GM12864 (cell line): ENCODE measurements around the gene SAFB.

Experiments used
- DNase-seq: peaks from one replicate; pipeline ENCODE4 v3.0.0-alpha.2; 2011; ENCODE audit warnings: low read depth
- H3K4me3 ChIP-seq: 2 replicates; pipeline ENCODE4 v1.5.1; 2011; ENCODE audit warnings: mild to moderate bottlenecking, low read depth, low read length, control low read depth
- TF ChIP-seq, protein P1 (sequence below): IDR thresholded peaks from 2 replicates; pipeline ENCODE4 v1.5.1; 2011; ENCODE audit warnings: low read depth, mild to moderate bottlenecking, moderate library complexity, low read length, control low read depth, inconsistent platforms; ENCODE audit errors: missing control alignments

Gene SAFB

DNA sequence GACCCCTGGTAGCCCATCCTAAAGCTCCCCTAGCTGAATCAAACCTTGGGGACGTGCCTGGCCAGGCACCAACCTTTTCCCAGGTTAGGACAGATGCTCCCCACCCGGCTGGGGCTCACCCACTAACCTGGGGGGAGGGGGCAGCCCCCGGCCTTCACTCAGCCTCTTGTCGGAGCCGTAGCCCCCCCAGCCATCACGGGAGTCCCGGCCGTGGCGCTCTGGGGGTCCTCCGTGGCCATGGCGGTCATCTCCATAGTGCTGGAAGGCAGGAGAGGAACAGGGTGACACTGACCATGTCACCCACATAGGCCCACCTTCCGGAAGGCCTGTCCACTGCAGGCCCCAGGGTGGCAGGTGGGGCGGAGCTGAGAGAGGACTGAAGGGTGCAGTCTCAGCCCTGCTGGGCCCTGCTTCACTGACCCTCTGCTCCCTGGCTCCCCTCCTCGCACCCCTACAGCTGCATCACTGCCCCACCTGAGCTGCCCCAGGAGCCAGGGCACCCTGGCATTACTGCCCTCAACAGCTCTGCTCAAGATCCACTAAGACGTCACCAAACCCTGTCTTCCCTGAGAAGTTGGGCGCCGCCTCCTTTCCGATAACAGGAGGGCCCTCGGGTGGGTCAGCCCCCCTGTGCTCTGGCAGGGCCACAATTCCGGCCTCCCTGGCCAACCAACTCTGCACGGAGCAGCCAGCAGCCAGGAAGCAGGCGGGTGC, 32.6 kb upstream of the SAFB start:
- DNase-seq: no peak
- H3K4me3 ChIP-seq: no peak overlapping the region
- TF ChIP-seq, protein P1, sequence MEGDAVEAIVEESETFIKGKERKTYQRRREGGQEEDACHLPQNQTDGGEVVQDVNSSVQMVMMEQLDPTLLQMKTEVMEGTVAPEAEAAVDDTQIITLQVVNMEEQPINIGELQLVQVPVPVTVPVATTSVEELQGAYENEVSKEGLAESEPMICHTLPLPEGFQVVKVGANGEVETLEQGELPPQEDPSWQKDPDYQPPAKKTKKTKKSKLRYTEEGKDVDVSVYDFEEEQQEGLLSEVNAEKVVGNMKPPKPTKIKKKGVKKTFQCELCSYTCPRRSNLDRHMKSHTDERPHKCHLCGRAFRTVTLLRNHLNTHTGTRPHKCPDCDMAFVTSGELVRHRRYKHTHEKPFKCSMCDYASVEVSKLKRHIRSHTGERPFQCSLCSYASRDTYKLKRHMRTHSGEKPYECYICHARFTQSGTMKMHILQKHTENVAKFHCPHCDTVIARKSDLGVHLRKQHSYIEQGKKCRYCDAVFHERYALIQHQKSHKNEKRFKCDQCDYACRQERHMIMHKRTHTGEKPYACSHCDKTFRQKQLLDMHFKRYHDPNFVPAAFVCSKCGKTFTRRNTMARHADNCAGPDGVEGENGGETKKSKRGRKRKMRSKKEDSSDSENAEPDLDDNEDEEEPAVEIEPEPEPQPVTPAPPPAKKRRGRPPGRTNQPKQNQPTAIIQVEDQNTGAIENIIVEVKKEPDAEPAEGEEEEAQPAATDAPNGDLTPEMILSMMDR: no peak

DNA sequence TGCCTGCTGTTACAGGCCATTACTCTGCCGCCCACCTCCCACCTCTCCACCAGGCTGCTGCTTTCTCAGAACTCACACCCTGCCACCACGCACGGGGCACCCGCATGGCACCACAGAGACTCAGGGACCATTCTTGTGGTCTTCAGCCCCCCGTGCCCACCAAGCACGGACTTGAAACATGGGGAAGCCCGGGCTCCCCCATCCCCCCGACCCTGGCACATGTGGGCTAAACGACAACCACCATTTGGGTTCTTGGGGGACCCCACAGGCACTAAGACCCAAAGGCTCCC, 32.1 kb upstream of the SAFB start:
- TF ChIP-seq, protein P1: no peak
- H3K4me3 ChIP-seq: no peak overlapping the region
- no peak for DNase-seq

GRCh38 chr19:5591476-5591875, 31.4 kb upstream of the SAFB start:
- no peak for DNase-seq
- no peak overlapping the region for H3K4me3 ChIP-seq
- TF ChIP-seq, protein P1: no peak

GRCh38 chr19:5592531-5593342, 30.1 kb upstream of the SAFB start:
- TF ChIP-seq, protein P1: no peak
- no peak overlapping the region for H3K4me3 ChIP-seq
- DNase-seq: no peak

DNA sequence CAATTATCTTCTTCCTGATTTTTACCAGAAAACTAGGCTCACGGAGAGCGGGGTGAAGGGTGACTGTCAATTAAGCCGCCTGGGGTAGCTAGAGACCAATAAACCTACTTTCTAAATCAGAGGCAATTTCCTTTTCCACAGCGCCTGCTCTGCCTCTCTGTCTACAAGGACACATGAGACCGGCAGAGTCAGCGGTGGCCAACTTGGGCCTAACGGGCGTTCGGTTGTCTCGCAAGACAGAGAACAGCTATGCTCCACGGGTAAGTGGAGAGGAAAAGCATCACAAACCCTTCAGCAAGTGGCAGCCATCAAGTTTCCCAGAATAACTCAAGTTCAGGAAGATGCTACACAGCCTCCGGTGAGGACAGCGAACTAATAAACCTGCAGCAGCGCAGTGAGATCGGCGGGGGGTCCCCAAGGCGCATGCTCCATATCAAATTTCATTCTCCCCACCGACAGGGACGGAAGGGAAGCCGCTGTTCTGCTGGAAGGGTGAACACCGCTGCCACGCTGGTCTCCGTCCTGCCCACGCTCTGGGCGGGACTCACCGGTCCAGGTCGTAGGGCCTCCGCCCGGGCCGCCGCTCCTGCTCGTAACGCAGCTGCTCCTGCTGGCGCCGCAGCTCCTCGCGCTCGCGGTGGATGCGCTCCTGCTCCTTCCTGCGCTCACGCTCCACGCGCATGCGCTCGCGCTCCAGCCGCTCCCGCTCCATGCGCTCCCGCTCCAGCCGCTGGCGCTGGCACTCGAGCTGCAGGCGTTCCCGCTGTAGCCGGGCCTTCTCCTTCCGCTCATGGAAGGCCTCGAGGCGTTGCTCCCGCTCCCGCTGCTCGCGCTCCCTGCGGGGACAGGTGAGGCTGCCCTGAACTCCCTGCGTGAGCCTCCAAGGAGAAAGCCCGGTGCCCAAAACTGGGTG, 29.3 kb upstream of the SAFB start:
- DNase-seq: no peak
- TF ChIP-seq, protein P1: no peak
- no peak overlapping the region for H3K4me3 ChIP-seq

- no peak overlapping the region for H3K4me3 ChIP-seq
- TF ChIP-seq, protein P1: no peak
- DNase-seq: no peak
These were observed 28.3 kb upstream of the SAFB start for GRCh38 chr19:5594521-5594950.
